Esophagus squamous epithelium (tissue), 4 donors: ENCODE results near the gene YBX1.

Source experiments
- CTCF ChIP-seq, 6 experiments: fragments of 450-650 bp in 4 of 6; fragments of 200-600 bp in 2 of 6; sonication (generic) in 2 of 6; IDR thresholded peaks; one replicate each; pipeline ENCODE4 v1.5.1; 2016 to 2019; ENCODE audit warnings: antibody characterized with exemption in 6 of 6, mild to moderate bottlenecking in 4 of 6, moderate library complexity in 4 of 6
- POLR2A ChIP-seq, 4 donors: fragments of 450-650 bp; IDR thresholded peaks; one replicate each; pipeline ENCODE4 v1.6.1; 2017; ENCODE audit warnings: antibody characterized with exemption in 4 of 4, mild to moderate bottlenecking in 4 of 4, moderate library complexity in 3 of 4

DNA sequence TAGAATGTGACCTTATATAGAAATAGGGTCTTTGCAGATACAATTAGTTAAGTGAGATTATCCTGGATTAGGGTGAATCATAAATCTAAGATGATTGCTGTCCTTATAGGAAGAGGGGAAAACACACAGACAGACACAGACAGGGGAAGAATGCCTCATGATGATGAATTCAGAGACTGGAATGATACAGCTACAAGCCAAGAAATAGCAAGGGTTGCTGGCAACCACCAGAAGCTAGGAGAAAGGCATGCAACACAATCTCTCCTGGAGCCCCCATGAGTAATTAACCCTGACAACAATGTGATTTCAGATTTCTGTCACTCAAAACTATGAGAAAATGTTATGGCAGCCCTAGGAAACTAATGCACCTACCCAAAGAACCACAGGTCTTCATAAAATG lies 43.1 kb upstream of the YBX1 start:
- TF ChIP-seq CTCF (IDR thresholded peaks at IDR 0.05) (no peak), POLR2A (IDR thresholded peaks at IDR 0.05) (no peak)
